WTC11 (cell line): ENCODE data around the gene FNDC3B.

ENCODE experiments used
- CREB1 ChIP-seq: sonication (generic); formaldehyde crosslinking; IDR thresholded peaks from 2 replicates; pipeline ENCODE4 v1.8.0; 2023; ENCODE audit warnings: mild to moderate bottlenecking, missing genetic modification reagents
- GABPB1 ChIP-seq: sonication (generic); formaldehyde crosslinking; IDR thresholded peaks from 2 replicates; pipeline ENCODE4 v1.8.1; 2023; ENCODE audit warnings: mild to moderate bottlenecking, missing genetic modification reagents
- NR2C2 ChIP-seq: sonication (generic); formaldehyde crosslinking; IDR thresholded peaks from 2 replicates; pipeline ENCODE4 v1.8.0; 2022; ENCODE audit warnings: mild to moderate bottlenecking, missing genetic modification reagents
- SP1 ChIP-seq: sonication (generic); formaldehyde crosslinking; conservative IDR thresholded peaks from 2 replicates; pipeline ENCODE4 v1.8.1; 2022; ENCODE audit warnings: missing genetic modification reagents
- TEAD4 ChIP-seq: sonication (generic); formaldehyde crosslinking; IDR thresholded peaks from 2 replicates; pipeline ENCODE4 v1.8.0; 2022; ENCODE audit warnings: mild to moderate bottlenecking, missing genetic modification reagents
- TF ChIP-seq, protein P1 (sequence below): fragments of 200-600 bp; IDR thresholded peaks from 2 replicates; pipeline ENCODE4 v1.8.0; 2022; ENCODE audit warnings: antibody characterized with exemption
- TF ChIP-seq, protein P2 (sequence below): fragments of 250-450 bp; sonication (Bioruptor Pico); IDR thresholded peaks from 2 replicates; pipeline ENCODE4 v1.9.0; 2021; ENCODE audit warnings: mild to moderate bottlenecking
- TF ChIP-seq, protein P3 (sequence below): sonication (generic); formaldehyde crosslinking; IDR thresholded peaks from 2 replicates; pipeline ENCODE4 v1.8.1; 2023; ENCODE audit warnings: mild to moderate bottlenecking, moderate library complexity, missing genetic modification reagents

DNA sequence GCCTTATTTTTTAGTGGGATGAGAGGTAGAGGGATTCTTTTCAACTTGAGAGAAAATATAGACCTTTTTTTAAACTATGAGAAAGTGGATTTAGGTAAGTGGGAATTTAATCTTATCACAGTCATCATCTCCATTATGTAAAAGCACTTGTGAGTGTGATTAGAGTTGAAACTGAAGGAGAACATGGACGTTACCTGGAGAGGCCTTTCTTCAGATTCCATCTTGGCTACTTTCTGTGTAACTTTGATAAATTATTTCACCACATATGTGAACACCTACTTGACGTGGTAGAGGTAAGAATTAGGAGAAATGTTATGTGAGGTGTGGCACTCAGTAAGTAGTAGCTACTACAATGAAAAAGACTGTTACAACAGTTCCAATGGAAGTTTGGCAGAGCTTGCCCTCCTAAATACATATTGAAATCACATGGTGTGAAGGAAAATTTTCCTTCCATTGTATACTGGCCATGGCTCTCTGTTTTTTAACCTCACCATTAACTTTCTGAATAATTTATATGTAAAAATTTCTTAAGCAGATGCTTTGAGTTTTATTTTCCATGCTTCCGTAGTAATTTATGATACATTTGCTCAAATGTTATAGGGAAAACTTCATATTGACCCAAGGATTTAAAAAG is 193.3 kb downstream of the FNDC3B start:
- TF ChIP-seq, protein P1, sequence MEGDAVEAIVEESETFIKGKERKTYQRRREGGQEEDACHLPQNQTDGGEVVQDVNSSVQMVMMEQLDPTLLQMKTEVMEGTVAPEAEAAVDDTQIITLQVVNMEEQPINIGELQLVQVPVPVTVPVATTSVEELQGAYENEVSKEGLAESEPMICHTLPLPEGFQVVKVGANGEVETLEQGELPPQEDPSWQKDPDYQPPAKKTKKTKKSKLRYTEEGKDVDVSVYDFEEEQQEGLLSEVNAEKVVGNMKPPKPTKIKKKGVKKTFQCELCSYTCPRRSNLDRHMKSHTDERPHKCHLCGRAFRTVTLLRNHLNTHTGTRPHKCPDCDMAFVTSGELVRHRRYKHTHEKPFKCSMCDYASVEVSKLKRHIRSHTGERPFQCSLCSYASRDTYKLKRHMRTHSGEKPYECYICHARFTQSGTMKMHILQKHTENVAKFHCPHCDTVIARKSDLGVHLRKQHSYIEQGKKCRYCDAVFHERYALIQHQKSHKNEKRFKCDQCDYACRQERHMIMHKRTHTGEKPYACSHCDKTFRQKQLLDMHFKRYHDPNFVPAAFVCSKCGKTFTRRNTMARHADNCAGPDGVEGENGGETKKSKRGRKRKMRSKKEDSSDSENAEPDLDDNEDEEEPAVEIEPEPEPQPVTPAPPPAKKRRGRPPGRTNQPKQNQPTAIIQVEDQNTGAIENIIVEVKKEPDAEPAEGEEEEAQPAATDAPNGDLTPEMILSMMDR = no peak
- no peak for TF ChIP-seq CREB1 (CRISPR knock-in tag)
- TF ChIP-seq GABPB1 = no peak
- TF ChIP-seq SP1 (CRISPR knock-in tag) = no peak
- no peak for TF ChIP-seq TEAD4 (CRISPR knock-in tag)
- TF ChIP-seq, protein P2, sequence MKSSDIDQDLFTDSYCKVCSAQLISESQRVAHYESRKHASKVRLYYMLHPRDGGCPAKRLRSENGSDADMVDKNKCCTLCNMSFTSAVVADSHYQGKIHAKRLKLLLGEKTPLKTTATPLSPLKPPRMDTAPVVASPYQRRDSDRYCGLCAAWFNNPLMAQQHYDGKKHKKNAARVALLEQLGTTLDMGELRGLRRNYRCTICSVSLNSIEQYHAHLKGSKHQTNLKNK (CRISPR knock-in tag) = no peak
- no peak for TF ChIP-seq NR2C2
- TF ChIP-seq, protein P3, sequence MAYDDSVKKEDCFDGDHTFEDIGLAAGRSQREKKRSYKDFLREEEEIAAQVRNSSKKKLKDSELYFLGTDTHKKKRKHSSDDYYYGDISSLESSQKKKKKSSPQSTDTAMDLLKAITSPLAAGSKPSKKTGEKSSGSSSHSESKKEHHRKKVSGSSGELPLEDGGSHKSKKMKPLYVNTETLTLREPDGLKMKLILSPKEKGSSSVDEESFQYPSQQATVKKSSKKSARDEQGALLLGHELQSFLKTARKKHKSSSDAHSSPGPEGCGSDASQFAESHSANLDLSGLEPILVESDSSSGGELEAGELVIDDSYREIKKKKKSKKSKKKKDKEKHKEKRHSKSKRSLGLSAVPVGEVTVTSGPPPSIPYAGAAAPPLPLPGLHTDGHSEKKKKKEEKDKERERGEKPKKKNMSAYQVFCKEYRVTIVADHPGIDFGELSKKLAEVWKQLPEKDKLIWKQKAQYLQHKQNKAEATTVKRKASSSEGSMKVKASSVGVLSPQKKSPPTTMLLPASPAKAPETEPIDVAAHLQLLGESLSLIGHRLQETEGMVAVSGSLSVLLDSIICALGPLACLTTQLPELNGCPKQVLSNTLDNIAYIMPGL (CRISPR knock-in tag) = no peak
